Measurements from ENCODE around the gene STAG1. TPM values are rescaled to one million over a fixed set of nuclear protein-coding genes. Genes with fewer than 3 reads are reported as not detected.

STAG1 gene
- total and polyA plus RNA-seq, 2 of the 13 experiments (the other 11 are each of a cell fraction or from before 2014, with no cell fraction given): 6.2 to 25.9 TPM

DNA sequence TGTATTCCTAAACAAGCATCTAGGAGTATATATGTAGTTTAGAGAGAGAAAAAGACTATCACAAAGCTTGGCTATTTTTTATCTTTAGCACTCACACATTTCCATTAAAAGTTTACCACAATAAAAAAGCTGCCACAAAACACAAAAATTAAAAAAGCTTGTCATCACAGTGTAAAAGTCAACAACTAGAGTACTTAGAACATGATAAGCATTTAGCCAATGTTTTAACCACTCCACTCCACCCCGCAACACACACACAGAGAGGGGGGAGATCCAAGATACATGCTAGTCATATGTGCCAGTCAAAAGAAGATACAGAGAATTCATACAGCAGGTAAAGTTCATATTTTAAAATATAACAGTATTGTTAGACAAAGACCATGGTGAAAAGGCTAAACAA, 79.7 kb downstream of the STAG1 start:
- Histone ChIP-seq H3K9me3 (ENCODE audit: low read length) (no peaks in the 10 kb centered on the region), H4K20me1 (ENCODE audit: insufficient read depth, low read length) (no peaks in the 10 kb centered on the region), H2AFZ (ENCODE audit: low read length) (no peak overlapping the region), H3K4me2 (ENCODE audit: low read depth, low read length) (no peak overlapping the region), H3K79me2 (ENCODE audit: insufficient read depth, low read length) (peaks cover 48% of the 10 kb centered on the region), H3K4me1 (ENCODE audit: insufficient read depth, low read length) (peaks cover 12% of the 10 kb centered on the region; the same call in 1 of the 2 replicates), H3K4me3 (replicated peaks in 1 of 3; ENCODE audit: insufficient read depth in 1 of 3, low read depth in 2 of 3, low read length in 3 of 3) (no peak overlapping the region), H3K9ac (ENCODE audit: insufficient read depth, low read depth, low read length) (no peak overlapping the region), H3K36me3 (replicated peaks in 1 of 2; ENCODE audit: control insufficient read depth in 1 of 2, insufficient read depth in 2 of 2, low read length in 2 of 2) (no peaks in the 10 kb centered on the region; a peak in 1 of 5 replicates), H3K27me3 (ENCODE audit: control insufficient read depth in 1 of 2, insufficient read depth in 2 of 2, low read length in 2 of 2) (no peaks in the 10 kb centered on the region), H3K27ac (ENCODE audit: extremely low read length, insufficient read depth, low read length) (no peak overlapping the region)
- intact Hi-C loops (cut with micrococcal nuclease; ENCODE audit: unreplicated experiment) (no loop called here), in situ Hi-C loops (cut with HindIII; ENCODE audit: extremely low pct_ligation_motif_present, low pct_unique_long_range_greater_than_20kb) (no loop called here)
- ATAC-seq: no peak
- WGBS (ENCODE audit: low lambda C conversion rate): 73% methylated on average over 1 of the region's 1 CpG
- ChIA-PET CTCF (ENCODE audit: low intra/inter-chr PET ratio, low total read pairs) (no interaction called here), POLR2A (no interaction called here)
- DNase-seq (ENCODE audit: low spot score): no peak
- no TSS peak for BruUV-seq (replicated peaks)
- FAIRE-seq: no peak
- TF ChIP-seq ZNF207 (IDR thresholded peaks at IDR 0.05; ENCODE audit: borderline replicate concordance) (no peak), YY1 (IDR thresholded peaks at IDR 0.05; ENCODE audit: insufficient read depth, insufficient replicate concordance, low read depth, low read length) (no peak), ZNF253 (CRISPR knock-in tag; IDR thresholded peaks at IDR 0.05; ENCODE audit: borderline replicate concordance) (no peak), ARNT (IDR thresholded peaks at IDR 0.05) (no peak), SALL2 (CRISPR knock-in tag; IDR thresholded peaks at IDR 0.05) (no peak), HNRNPUL1 (IDR thresholded peaks at IDR 0.05; ENCODE audit: low read depth, low read length) (no peak), ATF1 (CRISPR knock-in tag; IDR thresholded peaks at IDR 0.05) (no peak), TP53 (CRISPR knock-in tag; conservative IDR thresholded peaks at IDR 0.05) (no peak), ZNF333 (CRISPR knock-in tag; IDR thresholded peaks at IDR 0.05; ENCODE audit: borderline replicate concordance) (no peak), XBP1 (CRISPR knock-in tag; IDR thresholded peaks at IDR 0.05) (no peak)
- TF ChIP-seq, protein P1, sequence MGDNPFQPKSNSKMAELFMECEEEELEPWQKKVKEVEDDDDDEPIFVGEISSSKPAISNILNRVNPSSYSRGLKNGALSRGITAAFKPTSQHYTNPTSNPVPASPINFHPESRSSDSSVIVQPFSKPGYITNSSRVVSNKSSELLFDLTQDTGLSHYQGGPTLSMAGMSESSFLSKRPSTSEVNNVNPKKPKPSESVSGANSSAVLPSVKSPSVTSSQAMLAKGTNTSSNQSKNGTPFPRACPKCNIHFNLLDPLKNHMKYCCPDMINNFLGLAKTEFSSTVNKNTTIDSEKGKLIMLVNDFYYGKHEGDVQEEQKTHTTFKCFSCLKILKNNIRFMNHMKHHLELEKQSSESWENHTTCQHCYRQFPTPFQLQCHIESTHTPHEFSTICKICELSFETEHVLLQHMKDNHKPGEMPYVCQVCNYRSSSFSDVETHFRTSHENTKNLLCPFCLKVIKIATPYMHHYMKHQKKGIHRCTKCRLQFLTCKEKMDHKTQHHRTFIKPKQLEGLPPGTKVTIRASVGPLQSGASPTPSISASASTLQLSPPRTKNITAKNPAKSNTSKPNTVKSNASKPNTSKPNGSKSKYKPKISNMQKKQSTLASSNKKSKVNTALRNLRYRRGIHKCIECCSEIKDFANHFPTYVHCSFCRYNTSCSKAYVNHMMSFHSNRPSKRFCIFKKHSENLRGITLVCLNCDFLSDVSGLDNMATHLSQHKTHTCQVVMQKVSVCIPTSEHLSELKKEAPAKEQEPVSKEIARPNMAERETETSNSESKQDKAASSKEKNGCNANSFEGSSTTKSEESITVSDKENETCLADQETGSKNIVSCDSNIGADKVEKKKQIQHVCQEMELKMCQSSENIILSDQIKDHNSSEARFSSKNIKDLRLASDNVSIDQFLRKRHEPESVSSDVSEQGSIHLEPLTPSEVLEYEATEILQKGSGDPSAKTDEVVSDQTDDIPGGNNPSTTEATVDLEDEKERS (CRISPR knock-in tag; IDR thresholded peaks at IDR 0.05): no peak
- TF ChIP-seq, protein P2, sequence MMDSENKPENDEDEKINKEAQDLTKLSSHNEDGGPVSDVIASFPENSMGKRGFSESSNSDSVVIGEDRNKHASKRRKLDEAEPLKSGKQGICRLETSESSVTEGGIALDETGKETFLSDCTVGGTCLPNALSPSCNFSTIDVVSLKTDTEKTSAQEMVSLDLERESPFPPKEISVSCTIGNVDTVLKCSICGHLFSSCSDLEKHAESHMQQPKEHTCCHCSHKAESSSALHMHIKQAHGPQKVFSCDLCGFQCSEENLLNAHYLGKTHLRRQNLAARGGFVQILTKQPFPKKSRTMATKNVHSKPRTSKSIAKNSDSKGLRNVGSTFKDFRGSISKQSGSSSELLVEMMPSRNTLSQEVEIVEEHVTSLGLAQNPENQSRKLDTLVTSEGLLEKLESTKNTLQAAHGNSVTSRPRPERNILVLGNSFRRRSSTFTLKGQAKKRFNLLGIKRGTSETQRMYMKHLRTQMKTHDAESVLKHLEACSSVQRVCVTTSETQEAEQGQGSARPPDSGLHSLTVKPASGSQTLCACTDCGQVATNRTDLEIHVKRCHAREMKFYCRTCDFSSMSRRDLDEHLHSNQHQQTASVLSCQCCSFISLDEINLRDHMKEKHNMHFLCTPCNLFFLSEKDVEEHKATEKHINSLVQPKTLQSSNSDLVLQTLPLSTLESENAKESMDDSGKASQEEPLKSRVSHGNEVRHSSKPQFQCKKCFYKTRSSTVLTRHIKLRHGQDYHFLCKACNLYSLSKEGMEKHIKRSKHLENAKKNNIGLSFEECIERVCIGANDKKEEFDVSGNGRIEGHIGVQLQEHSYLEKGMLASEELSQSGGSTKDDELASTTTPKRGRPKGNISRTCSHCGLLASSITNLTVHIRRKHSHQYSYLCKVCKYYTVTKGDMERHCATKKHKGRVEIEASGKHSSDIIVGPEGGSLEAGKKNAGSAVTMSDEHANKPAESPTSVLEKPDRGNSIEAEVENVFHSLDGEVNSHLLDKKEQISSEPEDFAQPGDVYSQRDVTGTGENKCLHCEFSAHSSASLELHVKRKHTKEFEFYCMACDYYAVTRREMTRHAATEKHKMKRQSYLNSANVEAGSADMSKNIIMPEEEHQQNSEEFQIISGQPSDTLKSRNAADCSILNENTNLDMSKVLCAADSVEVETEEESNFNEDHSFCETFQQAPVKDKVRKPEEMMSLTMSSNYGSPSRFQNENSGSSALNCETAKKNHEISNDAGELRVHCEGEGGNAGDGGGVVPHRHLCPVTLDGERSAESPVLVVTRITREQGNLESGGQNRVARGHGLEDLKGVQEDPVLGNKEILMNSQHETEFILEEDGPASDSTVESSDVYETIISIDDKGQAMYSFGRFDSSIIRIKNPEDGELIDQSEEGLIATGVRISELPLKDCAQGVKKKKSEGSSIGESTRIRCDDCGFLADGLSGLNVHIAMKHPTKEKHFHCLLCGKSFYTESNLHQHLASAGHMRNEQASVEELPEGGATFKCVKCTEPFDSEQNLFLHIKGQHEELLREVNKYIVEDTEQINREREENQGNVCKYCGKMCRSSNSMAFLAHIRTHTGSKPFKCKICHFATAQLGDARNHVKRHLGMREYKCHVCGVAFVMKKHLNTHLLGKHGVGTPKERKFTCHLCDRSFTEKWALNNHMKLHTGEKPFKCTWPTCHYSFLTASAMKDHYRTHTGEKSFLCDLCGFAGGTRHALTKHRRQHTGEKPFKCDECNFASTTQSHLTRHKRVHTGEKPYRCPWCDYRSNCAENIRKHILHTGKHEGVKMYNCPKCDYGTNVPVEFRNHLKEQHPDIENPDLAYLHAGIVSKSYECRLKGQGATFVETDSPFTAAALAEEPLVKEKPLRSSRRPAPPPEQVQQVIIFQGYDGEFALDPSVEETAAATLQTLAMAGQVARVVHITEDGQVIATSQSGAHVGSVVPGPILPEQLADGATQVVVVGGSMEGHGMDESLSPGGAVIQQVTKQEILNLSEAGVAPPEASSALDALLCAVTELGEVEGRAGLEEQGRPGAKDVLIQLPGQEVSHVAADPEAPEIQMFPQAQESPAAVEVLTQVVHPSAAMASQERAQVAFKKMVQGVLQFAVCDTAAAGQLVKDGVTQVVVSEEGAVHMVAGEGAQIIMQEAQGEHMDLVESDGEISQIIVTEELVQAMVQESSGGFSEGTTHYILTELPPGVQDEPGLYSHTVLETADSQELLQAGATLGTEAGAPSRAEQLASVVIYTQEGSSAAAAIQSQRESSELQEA (CRISPR knock-in tag; IDR thresholded peaks at IDR 0.05; ENCODE audit: not compliant biosample characterization): no peak
- TF ChIP-seq, protein P3, sequence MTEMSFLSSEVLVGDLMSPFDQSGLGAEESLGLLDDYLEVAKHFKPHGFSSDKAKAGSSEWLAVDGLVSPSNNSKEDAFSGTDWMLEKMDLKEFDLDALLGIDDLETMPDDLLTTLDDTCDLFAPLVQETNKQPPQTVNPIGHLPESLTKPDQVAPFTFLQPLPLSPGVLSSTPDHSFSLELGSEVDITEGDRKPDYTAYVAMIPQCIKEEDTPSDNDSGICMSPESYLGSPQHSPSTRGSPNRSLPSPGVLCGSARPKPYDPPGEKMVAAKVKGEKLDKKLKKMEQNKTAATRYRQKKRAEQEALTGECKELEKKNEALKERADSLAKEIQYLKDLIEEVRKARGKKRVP (CRISPR knock-in tag; IDR thresholded peaks at IDR 0.05): no peak

All from HepG2 (cell line).